Osteoblast (primary cell): Measurements from ENCODE around the gene MCRIP2. TPM values are rescaled to one million over a fixed set of nuclear protein-coding genes. Genes with fewer than 3 reads are reported as not detected.

Experiments used
- DNase-seq: peaks from one replicate; pipeline ENCODE4 v3.0.0; 2011; ENCODE audit warnings: low spot score, mixed read lengths; ENCODE audit not compliant: insufficient read length; ENCODE audit errors: missing footprints
- H2AFZ ChIP-seq: 2 replicates; pipeline ENCODE4 v1.6.0; 2011; ENCODE audit warnings: mild to moderate bottlenecking, low read length
- H3K27ac ChIP-seq: 2 replicates; pipeline ENCODE4 v1.5.1; 2011; ENCODE audit warnings: mild to moderate bottlenecking, low read depth, low read length, moderate library complexity
- H3K27me3 ChIP-seq: 2 replicates; pipeline ENCODE4 v1.6.0; 2012; ENCODE audit warnings: mild to moderate bottlenecking, control low read depth, inconsistent platforms, low read length, moderate library complexity; ENCODE audit not compliant: insufficient read depth
- H3K36me3 ChIP-seq: 2 replicates; pipeline ENCODE4 v1.5.1; 2011; ENCODE audit warnings: mild to moderate bottlenecking, low read length, control low read depth, moderate library complexity; ENCODE audit not compliant: insufficient read depth
- H3K4me1 ChIP-seq: 2 replicates; pipeline ENCODE4 v1.5.1; 2011; ENCODE audit warnings: mild to moderate bottlenecking, low read length, control low read depth, moderate library complexity; ENCODE audit not compliant: insufficient read depth
- H3K4me2 ChIP-seq: 2 replicates; pipeline ENCODE4 v1.6.0; 2011; ENCODE audit warnings: mild to moderate bottlenecking, low read length; ENCODE audit not compliant: insufficient read depth
- H3K4me3 ChIP-seq: fragments of 200-600 bp; sonication (generic); 3 replicates; pipeline ENCODE4 v1.5.1; 2012; ENCODE audit warnings: mild to moderate bottlenecking, low read length, inconsistent platforms; ENCODE audit not compliant: insufficient read depth
- H3K79me2 ChIP-seq: 2 replicates; pipeline ENCODE4 v1.6.0; 2012; ENCODE audit warnings: mild to moderate bottlenecking, low read length, control low read depth, inconsistent platforms; ENCODE audit not compliant: insufficient read depth
- H3K9me3 ChIP-seq: 2 replicates; pipeline ENCODE4 v1.5.1; 2011; ENCODE audit warnings: low read depth, low read length, control low read depth
- H4K20me1 ChIP-seq: 2 replicates; pipeline ENCODE4 v1.6.0; 2012; ENCODE audit warnings: mild to moderate bottlenecking, low read length, control low read depth; ENCODE audit not compliant: insufficient read depth
- total RNA-seq: library from RNA; depleted of rRNA; stranded (reverse); fragments of >200 nt; gene quantifications from 2 replicates; pipeline ENCODE4 v1.2.3, GENCODE V29; 2012
- TF ChIP-seq, protein P1 (sequence below): IDR thresholded peaks from 2 replicates; pipeline ENCODE4 v1.5.1; 2011; ENCODE audit warnings: mild to moderate bottlenecking, low read depth, low read length, moderate library complexity; ENCODE audit errors: extremely low read depth

MCRIP2 gene
- total RNA-seq, 1 donor: 20.3 TPM

DNA sequence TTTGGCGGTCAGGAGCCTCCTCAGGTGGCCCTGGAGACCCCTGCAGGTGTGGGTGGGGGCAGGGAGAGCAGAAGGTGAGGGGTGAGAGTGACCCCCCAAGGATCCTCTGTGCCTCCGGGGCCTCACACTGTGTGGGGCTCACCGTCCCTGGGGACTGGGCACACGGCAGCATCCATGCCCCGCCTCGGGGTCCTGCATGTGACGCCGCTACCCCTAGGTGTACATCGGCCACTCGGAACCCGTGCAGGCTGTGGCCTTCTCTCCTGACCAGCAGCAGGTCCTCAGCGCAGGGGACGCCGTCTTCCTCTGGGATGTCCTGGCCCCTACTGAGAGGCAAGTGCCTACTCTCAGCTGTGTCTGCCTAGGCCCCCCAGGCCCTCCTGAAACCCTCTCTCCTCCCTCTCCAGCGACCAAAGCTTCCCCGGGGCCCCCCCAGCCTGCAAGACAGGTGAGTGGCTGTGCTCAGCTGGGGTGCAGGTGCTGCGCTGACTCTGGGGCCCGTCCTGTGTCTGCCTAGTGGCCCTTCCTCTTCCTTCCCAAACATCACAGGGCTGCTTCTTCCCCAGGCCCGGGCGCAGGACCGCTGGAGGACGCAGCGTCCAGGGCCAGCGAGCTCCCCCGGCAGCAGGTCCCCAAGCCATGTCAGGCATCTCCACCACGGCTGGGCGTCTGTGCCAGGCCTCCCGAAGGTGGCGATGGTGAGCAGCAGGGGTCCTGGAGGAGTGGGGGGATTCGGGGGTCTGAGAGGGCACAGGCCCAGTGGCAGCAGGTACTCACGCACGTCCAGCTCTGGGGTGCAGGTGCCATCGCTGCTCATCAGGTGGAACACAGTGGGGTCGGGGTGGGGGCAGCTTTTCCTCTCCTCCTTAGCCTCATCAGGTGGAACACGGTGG is 17.3 kb downstream of the MCRIP2 start:
- no peaks in the 10 kb centered on the region for H3K79me2 ChIP-seq
- H3K27me3 ChIP-seq: no peaks in the 10 kb centered on the region
- no peak overlapping the region for H3K4me2 ChIP-seq
- no peaks in the 10 kb centered on the region for H4K20me1 ChIP-seq
- no peaks in the 10 kb centered on the region for H3K9me3 ChIP-seq
- H2AFZ ChIP-seq: no peak overlapping the region
- H3K4me3 ChIP-seq: no peak overlapping the region
- peaks cover 7% of the 10 kb centered on the region for H3K36me3 ChIP-seq
- H3K4me1 ChIP-seq: no peaks in the 10 kb centered on the region
- TF ChIP-seq, protein P1, sequence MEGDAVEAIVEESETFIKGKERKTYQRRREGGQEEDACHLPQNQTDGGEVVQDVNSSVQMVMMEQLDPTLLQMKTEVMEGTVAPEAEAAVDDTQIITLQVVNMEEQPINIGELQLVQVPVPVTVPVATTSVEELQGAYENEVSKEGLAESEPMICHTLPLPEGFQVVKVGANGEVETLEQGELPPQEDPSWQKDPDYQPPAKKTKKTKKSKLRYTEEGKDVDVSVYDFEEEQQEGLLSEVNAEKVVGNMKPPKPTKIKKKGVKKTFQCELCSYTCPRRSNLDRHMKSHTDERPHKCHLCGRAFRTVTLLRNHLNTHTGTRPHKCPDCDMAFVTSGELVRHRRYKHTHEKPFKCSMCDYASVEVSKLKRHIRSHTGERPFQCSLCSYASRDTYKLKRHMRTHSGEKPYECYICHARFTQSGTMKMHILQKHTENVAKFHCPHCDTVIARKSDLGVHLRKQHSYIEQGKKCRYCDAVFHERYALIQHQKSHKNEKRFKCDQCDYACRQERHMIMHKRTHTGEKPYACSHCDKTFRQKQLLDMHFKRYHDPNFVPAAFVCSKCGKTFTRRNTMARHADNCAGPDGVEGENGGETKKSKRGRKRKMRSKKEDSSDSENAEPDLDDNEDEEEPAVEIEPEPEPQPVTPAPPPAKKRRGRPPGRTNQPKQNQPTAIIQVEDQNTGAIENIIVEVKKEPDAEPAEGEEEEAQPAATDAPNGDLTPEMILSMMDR: no peak
- H3K27ac ChIP-seq: no peak overlapping the region
- DNase-seq: no peak

DNA sequence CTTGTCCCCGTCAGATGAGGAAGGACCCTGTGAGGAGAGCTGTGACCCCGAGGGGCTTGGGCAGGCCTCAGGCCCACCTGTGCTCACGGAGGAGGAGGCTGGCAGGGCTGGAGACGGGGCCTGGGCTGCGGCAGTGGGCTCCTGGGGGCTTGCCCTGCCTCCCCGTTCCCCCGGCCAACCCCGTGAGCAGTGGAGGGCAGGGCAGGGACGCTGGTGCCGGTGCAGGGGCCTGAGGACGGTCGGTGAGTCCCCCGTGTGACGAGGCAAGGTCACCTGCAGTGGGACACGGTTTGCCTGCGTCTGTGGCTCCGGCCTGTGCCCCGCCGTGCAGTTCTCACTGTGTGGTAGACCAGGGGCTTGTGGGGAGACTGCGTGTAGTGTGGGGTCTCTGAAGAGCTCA is 18.0 kb downstream of the MCRIP2 start:
- no peaks in the 10 kb centered on the region for H3K27me3 ChIP-seq
- H3K36me3 ChIP-seq: peaks cover 7% of the 10 kb centered on the region
- H3K4me1 ChIP-seq: no peaks in the 10 kb centered on the region
- H3K9me3 ChIP-seq: no peaks in the 10 kb centered on the region
- H3K4me3 ChIP-seq: no peak overlapping the region
- TF ChIP-seq, protein P1: no peak
- no peak overlapping the region for H2AFZ ChIP-seq
- H3K4me2 ChIP-seq: no peak overlapping the region
- DNase-seq: no peak
- H3K79me2 ChIP-seq: no peaks in the 10 kb centered on the region
- no peak overlapping the region for H3K27ac ChIP-seq
- no peaks in the 10 kb centered on the region for H4K20me1 ChIP-seq

DNA sequence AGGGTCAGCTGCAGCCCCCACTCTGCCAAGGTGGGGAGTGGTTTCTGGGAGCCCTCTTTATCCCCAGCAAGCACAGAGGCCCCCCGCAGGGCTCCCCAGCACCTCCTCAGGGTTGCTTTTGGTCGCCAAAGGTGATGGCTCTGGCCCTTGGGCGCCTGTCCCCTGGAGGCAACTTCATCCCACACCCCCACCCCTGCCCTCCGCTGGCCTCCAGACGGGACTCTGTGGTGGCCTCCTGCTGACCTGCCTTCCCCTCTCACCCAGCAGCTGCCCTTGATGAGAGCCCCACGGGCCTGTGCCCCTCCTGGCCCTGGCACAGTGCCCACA is 18.5 kb downstream of the MCRIP2 start:
- H3K27ac ChIP-seq: no peak overlapping the region
- H4K20me1 ChIP-seq: no peaks in the 10 kb centered on the region
- DNase-seq: no peak
- H3K27me3 ChIP-seq: no peaks in the 10 kb centered on the region
- H3K36me3 ChIP-seq: peaks cover 7% of the 10 kb centered on the region
- TF ChIP-seq, protein P1: no peak
- no peaks in the 10 kb centered on the region for H3K79me2 ChIP-seq
- peak overlapping the region; percentile 69 for H3K4me2 ChIP-seq
- no peaks in the 10 kb centered on the region for H3K9me3 ChIP-seq
- no peaks in the 10 kb centered on the region for H3K4me1 ChIP-seq
- H3K4me3 ChIP-seq: no peak overlapping the region
- no peak overlapping the region for H2AFZ ChIP-seq

DNA sequence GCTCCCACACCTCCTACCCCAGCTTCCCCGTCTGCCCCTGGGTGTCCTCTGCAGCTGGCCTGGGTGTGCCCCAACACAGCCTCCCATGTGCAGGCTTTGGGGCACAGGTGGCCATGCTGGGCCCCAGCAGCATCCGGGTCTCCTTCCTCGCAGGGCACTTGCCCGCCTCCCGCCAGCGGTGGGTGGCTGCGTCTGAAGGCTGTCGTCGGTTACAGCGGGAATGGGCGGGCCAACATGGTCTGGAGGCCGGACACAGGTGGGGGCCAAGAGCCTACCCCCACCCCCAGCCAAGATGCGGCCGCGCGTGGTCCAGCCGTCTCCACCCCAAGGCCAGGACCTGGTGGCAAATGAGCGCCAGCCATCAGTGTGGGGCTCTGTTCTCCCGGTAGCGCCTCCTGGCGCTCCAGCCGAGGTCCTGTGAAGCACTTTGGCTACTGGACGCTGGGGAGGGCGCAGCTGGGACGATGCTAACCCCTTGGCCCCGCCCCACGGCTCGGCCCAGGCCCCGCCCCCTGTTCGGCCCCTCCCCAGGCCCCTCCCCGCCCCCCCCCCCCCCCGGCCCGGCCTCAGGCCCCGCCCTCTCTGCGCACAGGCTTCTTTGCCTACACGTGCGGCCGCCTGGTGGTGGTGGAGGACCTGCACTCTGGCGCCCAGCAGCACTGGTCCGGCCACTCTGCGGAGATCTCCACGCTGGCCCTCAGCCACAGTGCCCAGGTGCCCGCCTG is 19.0 kb downstream of the MCRIP2 start:
- H3K27me3 ChIP-seq: no peaks in the 10 kb centered on the region
- peak overlapping the region; percentile 72 for H2AFZ ChIP-seq
- no peaks in the 10 kb centered on the region for H3K9me3 ChIP-seq
- TF ChIP-seq, protein P1: peak; percentile 41
- peak overlapping the region; percentile 45 for H3K4me3 ChIP-seq
- DNase-seq: peak; percentile 99
- H3K27ac ChIP-seq: no peak overlapping the region
- H3K4me2 ChIP-seq: peak overlapping the region; percentile 69
- peaks cover 5% of the 10 kb centered on the region for H3K36me3 ChIP-seq
- no peaks in the 10 kb centered on the region for H3K79me2 ChIP-seq
- H3K4me1 ChIP-seq: no peaks in the 10 kb centered on the region
- H4K20me1 ChIP-seq: no peaks in the 10 kb centered on the region
